ENCODE data around the gene PLCG2. TPM values are rescaled to one million over a fixed set of nuclear protein-coding genes. Genes with fewer than 3 reads are reported as not detected.

Gene PLCG2
- total and polyA plus RNA-seq, 2 of the 8 experiments (the other 6 are each of a cell fraction or from before 2014, with no cell fraction given), result 6.1 to 6.9 TPM

DNA sequence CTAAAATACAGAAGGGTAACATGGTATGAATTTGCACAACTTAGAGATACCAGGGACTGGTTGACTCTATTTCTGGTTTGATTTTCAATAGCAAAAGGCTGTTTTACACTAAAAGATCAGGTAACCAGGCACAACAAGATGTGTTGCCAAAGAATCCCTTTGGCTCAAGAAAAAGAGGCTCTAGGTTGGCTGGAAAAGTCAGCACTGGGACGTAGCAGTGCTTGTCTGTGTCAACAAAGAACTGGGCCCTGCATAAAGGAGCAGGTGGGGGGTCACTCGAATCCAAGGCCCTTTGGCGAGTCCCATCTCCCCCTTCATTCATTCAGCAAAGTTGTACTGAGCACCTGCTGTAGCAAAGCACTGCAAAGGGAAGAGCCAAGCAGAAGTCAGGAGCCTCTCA, 213.8 kb downstream of the PLCG2 start:
- Histone ChIP-seq H3K18ac (ENCODE audit: extremely low read depth, low read length) (no peak overlapping the region), H2BK15ac (ENCODE audit: low read length) (no peak overlapping the region), H3K23me2 (ENCODE audit: low read depth, low read length) (no peaks in the 10 kb centered on the region), H3K79me1 (ENCODE audit: low read depth, low read length) (no peaks in the 10 kb centered on the region), H2BK12ac (ENCODE audit: low read depth, low read length) (no peak overlapping the region), H2BK120ac (replicated peaks; ENCODE audit: low read depth, low read length) (no peak overlapping the region), H3K27ac (ENCODE audit: low read depth, low read length) (no peak overlapping the region), H3K9me3 (ENCODE audit: insufficient read depth in 2 of 2, low read depth in 1 of 2, low read length in 1 of 2) (no peaks in the 10 kb centered on the region), H3K4me3 (ENCODE audit: extremely low read depth in 1 of 4, insufficient read depth in 2 of 4, low read depth in 3 of 4, low read length in 4 of 4) (no peak overlapping the region), H3K4ac (replicated peaks; ENCODE audit: insufficient read length, low read depth, low read length) (no peak overlapping the region), H3K27me3 (replicated peaks in 1 of 4; ENCODE audit: control insufficient read depth in 3 of 4, extremely low read depth in 1 of 4, insufficient read depth in 3 of 4, low read length in 3 of 4) (no peaks in the 10 kb centered on the region), H3K56ac (replicated peaks; ENCODE audit: insufficient read length, low read depth, low read length) (no peak overlapping the region), H3K36me3 (ENCODE audit: control insufficient read depth in 2 of 4, insufficient read depth in 4 of 4, low read length in 3 of 4) (no peaks in the 10 kb centered on the region), H4K91ac (replicated peaks; ENCODE audit: insufficient read length, low read length) (no peak overlapping the region), H4K8ac (ENCODE audit: extremely low read depth, insufficient read depth, low read length) (no peak overlapping the region), H3K23ac (ENCODE audit: insufficient read length) (no peak overlapping the region), H3K79me2 (ENCODE audit: control insufficient read depth in 1 of 2, insufficient read depth in 2 of 2, low read length in 2 of 2) (no peaks in the 10 kb centered on the region), H3K4me1 (replicated peaks in 1 of 4; ENCODE audit: control insufficient read depth in 3 of 4, insufficient read depth in 4 of 4, low read length in 3 of 4) (peaks cover 0 to 7% (median 0%) of the 10 kb centered on the region in 4 experiments; a peak in 2 of 7 replicates), H4K20me1 (replicated peaks in 1 of 2; ENCODE audit: control insufficient read depth in 1 of 2, insufficient read depth in 2 of 2, low read length in 2 of 2) (no peaks in the 10 kb centered on the region), H3K14ac (ENCODE audit: insufficient read length) (no peak overlapping the region), H2BK5ac (ENCODE audit: low read depth, low read length) (no peak overlapping the region), H3K9ac (replicated peaks in 1 of 4; ENCODE audit: extremely low read depth in 1 of 4, low read depth in 3 of 4, low read length in 3 of 4) (no peak overlapping the region), H2BK20ac (ENCODE audit: low read length) (no peak overlapping the region), H4K5ac (ENCODE audit: insufficient read length, low read depth, low read length) (no peak overlapping the region), H2AK5ac (ENCODE audit: low read depth, low read length) (no peak overlapping the region), H2AFZ (ENCODE audit: low read length) (0 out of 2 replicates have a peak overlapping the region, but pooled peaks have one; percentile 13), H3K4me2 (ENCODE audit: insufficient read depth in 1 of 2, low read depth in 2 of 2, low read length in 2 of 2) (no peak overlapping the region)
- DNase-seq (ENCODE audit: low read depth in 1 of 2, low spot score in 2 of 2), result no peak
- ChIA-PET POLR2A (ENCODE audit: partially characterized antibody) (no interaction called here), CTCF (ENCODE audit: partially characterized antibody) (interaction anchor here (2.4 to 6.7 kb wide), 2 partner anchors 10 to 52 kb away, joined by 5 to 34 read pairs; no protein-coding TSS in a partner anchor)
- FAIRE-seq, result no peak
- 81% methylated on average over 3 of the region's 3 CpGs; no CpG with 5 or more reads in 1 of the 2 experiments for WGBS, 2 experiments (ENCODE audit: extremely low coverage in 1 of 2, insufficient coverage in 1 of 2, insufficient read length in 1 of 2, insufficient replicate concordance in 2 of 2, low coverage in 1 of 2, low lambda C conversion rate in 2 of 2, missing lambda C conversion rate in 1 of 2)
- no peak for TF ChIP-seq TBP (IDR thresholded peaks at IDR 0.05; ENCODE audit: low read depth, low read length)
- no peak for TF ChIP-seq FOSL1 (IDR thresholded peaks at IDR 0.05; ENCODE audit: insufficient read depth, low read depth, low read length)
- no peak for TF ChIP-seq PHF8 (conservative IDR thresholded peaks at IDR 0.05; ENCODE audit: low read depth, low read length)
- TF ChIP-seq BRCA1 (IDR thresholded peaks at IDR 0.05; ENCODE audit: low read depth, low read length), result no peak
- TF ChIP-seq HDAC6 (IDR thresholded peaks at IDR 0.05; ENCODE audit: low read depth, low read length), result no peak
- TF ChIP-seq TAF7 (optimal IDR thresholded peaks at IDR 0.05; ENCODE audit: borderline replicate concordance, low read depth, low read length), result no peak
- no peak for TF ChIP-seq BACH1 (IDR thresholded peaks at IDR 0.05; ENCODE audit: low read length)
- no peak for TF ChIP-seq RBBP5 (IDR thresholded peaks at IDR 0.05; ENCODE audit: borderline replicate concordance, low read depth, low read length)
- TF ChIP-seq MAFK (IDR thresholded peaks at IDR 0.05; ENCODE audit: low read depth, low read length), result no peak
- no peak for TF ChIP-seq RFX5 (IDR thresholded peaks at IDR 0.05; ENCODE audit: borderline replicate concordance, low read depth, low read length)
- TF ChIP-seq RAD21 (IDR thresholded peaks at IDR 0.05 in 1 of 2, conservative IDR thresholded peaks at IDR 0.05 in 1 of 2; ENCODE audit: low read depth in 2 of 2, low read length in 2 of 2), result no peak
- no peak for TF ChIP-seq SIRT6 (IDR thresholded peaks at IDR 0.05; ENCODE audit: low read length)
- no peak for TF ChIP-seq RXRA (IDR thresholded peaks at IDR 0.05; ENCODE audit: insufficient read depth, low read depth, low read length)
